T follicular helper cell (primary cell): ENCODE results near the gene APOBEC2.

Experiments used
- DNase-seq: peaks from one replicate; pipeline ENCODE4 v3.0.0-alpha.2; 2020; ENCODE audit warnings: low read depth

Gene APOBEC2

GRCh38 chr6:41037107-41037900, 15.7 kb upstream of the APOBEC2 start:
- DNase-seq = no peak

GRCh38 chr6:41038205-41038604, 14.8 kb upstream of the APOBEC2 start:
- DNase-seq = no peak

- DNase-seq = peak; percentile 27
Observed at GRCh38 chr6:41039060-41039998, 13.7 kb upstream of the APOBEC2 start, which contains the start of gene UNC5CL. TSS of gene UNC5CL (minus strand) at chr6:41039221. CDS start at chr6:41035074, 4,147 bp downstream.

- DNase-seq = no peak
Observed at GRCh38 chr6:41040101-41040939, 12.7 kb upstream of the APOBEC2 start.

- DNase-seq = no peak
Observed at GRCh38 chr6:41040940-41041536, 12.0 kb upstream of the APOBEC2 start.

- no peak for DNase-seq
Observed at GRCh38 chr6:41042226-41043055, 10.6 kb upstream of the APOBEC2 start, which contains the start of gene TSPO2. TSS of gene TSPO2 (plus strand) at chr6:41042467. CDS start at chr6:41042986, 519 bp downstream.

GRCh38 chr6:41043151-41043550, 9.9 kb upstream of the APOBEC2 start:
- no peak for DNase-seq

- DNase-seq = no peak
Observed at GRCh38 chr6:41045664-41046063, 7.3 kb upstream of the APOBEC2 start.

- DNase-seq = no peak
Observed at GRCh38 chr6:41046084-41046483, 6.9 kb upstream of the APOBEC2 start.

- DNase-seq = no peak
Observed at GRCh38 chr6:41047306-41047705, 5.7 kb upstream of the APOBEC2 start.

GRCh38 chr6:41047745-41048732, 5.0 kb upstream of the APOBEC2 start:
- DNase-seq = no peak

- no peak for DNase-seq
Observed at GRCh38 chr6:41049521-41049920, 3.5 kb upstream of the APOBEC2 start.

GRCh38 chr6:41049955-41050354, 3.0 kb upstream of the APOBEC2 start:
- no peak for DNase-seq

- DNase-seq = no peak
Observed at GRCh38 chr6:41050536-41050935, 2.5 kb upstream of the APOBEC2 start.

GRCh38 chr6:41051873-41052272, 1.1 kb upstream of the APOBEC2 start:
- no peak for DNase-seq

GRCh38 chr6:41054511-41054910, 1.5 kb downstream of the APOBEC2 start:
- no peak for DNase-seq

GRCh38 chr6:41055149-41055548, 2.1 kb downstream of the APOBEC2 start:
- DNase-seq = no peak

- DNase-seq = no peak
Observed at GRCh38 chr6:41056768-41057490, 3.9 kb downstream of the APOBEC2 start.
